SK-N-SH treated with all-trans-retinoic acid at 6 μM for 48 hours (cell line): ENCODE measurements around the gene ARF1.

Experiments used
- ATAC-seq: fragments of 200-7000 bp; cut with Tn5 transposase; 3 replicates; pipeline ENCODE4 v1.9.1; 2020; ENCODE audit warnings: mild to moderate bottlenecking, moderate library complexity
- ARNTL ChIP-seq: fragments of 450-650 bp; formaldehyde crosslinking; IDR thresholded peaks from 2 replicates; pipeline ENCODE4 v1.5.0; 2020; ENCODE audit warnings: low read depth, mild to moderate bottlenecking, moderate library complexity, borderline replicate concordance
- BACH2 ChIP-seq: fragments of 250-450 bp; sonication (Bioruptor Pico); IDR thresholded peaks from 2 replicates; pipeline ENCODE4 v1.9.0; 2021; ENCODE audit warnings: mild to moderate bottlenecking, borderline replicate concordance
- CSDC2 ChIP-seq: fragments of 250-450 bp; sonication (Bioruptor Pico); IDR thresholded peaks from 2 replicates; pipeline ENCODE4 v1.5.0; 2020; ENCODE audit warnings: mild to moderate bottlenecking, moderate library complexity
- ESRRG ChIP-seq: fragments of 250-450 bp; sonication (Bioruptor Pico); IDR thresholded peaks from 2 replicates; pipeline ENCODE4 v1.6.1; 2021; ENCODE audit warnings: mild to moderate bottlenecking
- GLIS3 ChIP-seq: fragments of 250-450 bp; sonication (Bioruptor Pico); IDR thresholded peaks from 2 replicates; pipeline ENCODE4 v1.5.0; 2020; ENCODE audit warnings: mild to moderate bottlenecking, moderate library complexity
- ISL1 ChIP-seq: fragments of 250-450 bp; sonication (Bioruptor Pico); IDR thresholded peaks from 2 replicates; pipeline ENCODE4 v2.1.2; 2022; ENCODE audit warnings: mild to moderate bottlenecking, moderate library complexity
- OSR1 ChIP-seq: fragments of 250-450 bp; sonication (Bioruptor Pico); IDR thresholded peaks from 2 replicates; pipeline ENCODE4 v1.8.0; 2022; ENCODE audit warnings: moderate library complexity, mild to moderate bottlenecking, inconsistent platforms
- RARB ChIP-seq: fragments of 250-450 bp; sonication (Bioruptor Pico); IDR thresholded peaks from 2 replicates; pipeline ENCODE4 v1.8.0; 2021; ENCODE audit warnings: mild to moderate bottlenecking, moderate library complexity
- SNAI2 ChIP-seq: fragments of 250-450 bp; sonication (Bioruptor Pico); IDR thresholded peaks from 2 replicates; pipeline ENCODE4 v1.5.0; 2020; ENCODE audit warnings: mild to moderate bottlenecking, moderate library complexity
- TCF4 ChIP-seq: fragments of 250-450 bp; sonication (Bioruptor Pico); IDR thresholded peaks from 2 replicates; pipeline ENCODE4 v1.8.0; 2021; ENCODE audit warnings: mild to moderate bottlenecking, moderate library complexity, borderline replicate concordance
- TOX ChIP-seq: fragments of 250-450 bp; sonication (Bioruptor Pico); IDR thresholded peaks from 2 replicates; pipeline ENCODE4 v1.8.0; 2021; ENCODE audit warnings: mild to moderate bottlenecking, moderate library complexity, borderline replicate concordance
- ZFP3 ChIP-seq: fragments of 250-450 bp; sonication (Bioruptor Pico); IDR thresholded peaks from 2 replicates; pipeline ENCODE4 v1.5.0; 2020; ENCODE audit warnings: mild to moderate bottlenecking, moderate library complexity
- ZFP30 ChIP-seq: fragments of 450-650 bp; formaldehyde crosslinking; IDR thresholded peaks from 2 replicates; pipeline ENCODE4 v1.5.0; 2022; ENCODE audit warnings: mild to moderate bottlenecking, moderate library complexity
- ZNF565 ChIP-seq: fragments of 450-650 bp; formaldehyde crosslinking; conservative IDR thresholded peaks from 2 replicates; pipeline ENCODE4 v1.5.0; 2020; ENCODE audit warnings: low read depth, mild to moderate bottlenecking, moderate library complexity
- ZNF70 ChIP-seq: fragments of 450-650 bp; formaldehyde crosslinking; IDR thresholded peaks from 2 replicates; pipeline ENCODE4 v1.5.0; 2020; ENCODE audit warnings: mild to moderate bottlenecking, moderate library complexity
- ZNF8 ChIP-seq: fragments of 450-650 bp; formaldehyde crosslinking; IDR thresholded peaks from 2 replicates; pipeline ENCODE4 v1.5.0; 2020; ENCODE audit warnings: mild to moderate bottlenecking, moderate library complexity
- TF ChIP-seq, protein P1 (sequence below): fragments of 250-450 bp; sonication (Bioruptor Pico); IDR thresholded peaks from 2 replicates; pipeline ENCODE4 v1.5.0; 2020; ENCODE audit warnings: mild to moderate bottlenecking, moderate library complexity
- TF ChIP-seq, protein P2 (sequence below): fragments of 250-450 bp; sonication (Bioruptor Pico); IDR thresholded peaks from 2 replicates; pipeline ENCODE4 v1.8.0; 2020; ENCODE audit warnings: mild to moderate bottlenecking, moderate library complexity, borderline replicate concordance
- TF ChIP-seq, protein P3 (sequence below): fragments of 250-450 bp; sonication (Bioruptor Pico); IDR thresholded peaks from 2 replicates; pipeline ENCODE4 v1.5.1; 2020; ENCODE audit warnings: low read depth, mild to moderate bottlenecking, moderate library complexity
- TF ChIP-seq, protein P4 (sequence below): fragments of 250-450 bp; sonication (Bioruptor Pico); IDR thresholded peaks from 2 replicates; pipeline ENCODE4 v1.8.0; 2021; ENCODE audit warnings: low read depth, mild to moderate bottlenecking, moderate library complexity, borderline replicate concordance

Gene ARF1

DNA sequence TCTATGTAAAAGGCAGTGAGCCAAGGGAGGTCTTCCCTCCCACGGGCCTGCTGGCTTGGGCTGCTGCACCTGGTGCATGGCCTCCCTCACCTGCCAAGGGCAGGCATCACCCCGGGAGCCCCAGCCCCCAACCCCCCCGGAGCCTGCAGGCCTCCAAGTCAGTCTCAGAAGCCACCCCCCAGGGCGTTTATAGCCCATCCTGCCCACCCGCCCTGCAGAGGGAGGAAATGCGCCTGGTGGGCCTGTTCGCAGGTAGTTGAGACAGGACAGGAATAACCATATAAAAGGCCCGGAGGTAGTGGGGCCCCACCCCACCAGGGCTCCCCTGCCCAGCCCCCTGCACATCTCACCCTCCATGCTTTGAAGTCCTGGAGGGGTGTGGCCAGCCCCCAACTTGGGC, 18.2 kb upstream of the ARF1 start:
- TF ChIP-seq TOX (CRISPR knock-in tag), result no peak
- TF ChIP-seq ARNTL, result no peak
- TF ChIP-seq ZNF70, result no peak
- no peak for TF ChIP-seq TCF4 (CRISPR knock-in tag)
- TF ChIP-seq OSR1, result no peak
- TF ChIP-seq, protein P1, sequence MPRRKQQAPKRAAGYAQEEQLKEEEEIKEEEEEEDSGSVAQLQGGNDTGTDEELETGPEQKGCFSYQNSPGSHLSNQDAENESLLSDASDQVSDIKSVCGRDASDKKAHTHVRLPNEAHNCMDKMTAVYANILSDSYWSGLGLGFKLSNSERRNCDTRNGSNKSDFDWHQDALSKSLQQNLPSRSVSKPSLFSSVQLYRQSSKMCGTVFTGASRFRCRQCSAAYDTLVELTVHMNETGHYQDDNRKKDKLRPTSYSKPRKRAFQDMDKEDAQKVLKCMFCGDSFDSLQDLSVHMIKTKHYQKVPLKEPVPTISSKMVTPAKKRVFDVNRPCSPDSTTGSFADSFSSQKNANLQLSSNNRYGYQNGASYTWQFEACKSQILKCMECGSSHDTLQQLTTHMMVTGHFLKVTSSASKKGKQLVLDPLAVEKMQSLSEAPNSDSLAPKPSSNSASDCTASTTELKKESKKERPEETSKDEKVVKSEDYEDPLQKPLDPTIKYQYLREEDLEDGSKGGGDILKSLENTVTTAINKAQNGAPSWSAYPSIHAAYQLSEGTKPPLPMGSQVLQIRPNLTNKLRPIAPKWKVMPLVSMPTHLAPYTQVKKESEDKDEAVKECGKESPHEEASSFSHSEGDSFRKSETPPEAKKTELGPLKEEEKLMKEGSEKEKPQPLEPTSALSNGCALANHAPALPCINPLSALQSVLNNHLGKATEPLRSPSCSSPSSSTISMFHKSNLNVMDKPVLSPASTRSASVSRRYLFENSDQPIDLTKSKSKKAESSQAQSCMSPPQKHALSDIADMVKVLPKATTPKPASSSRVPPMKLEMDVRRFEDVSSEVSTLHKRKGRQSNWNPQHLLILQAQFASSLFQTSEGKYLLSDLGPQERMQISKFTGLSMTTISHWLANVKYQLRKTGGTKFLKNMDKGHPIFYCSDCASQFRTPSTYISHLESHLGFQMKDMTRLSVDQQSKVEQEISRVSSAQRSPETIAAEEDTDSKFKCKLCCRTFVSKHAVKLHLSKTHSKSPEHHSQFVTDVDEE (CRISPR knock-in tag), result no peak
- TF ChIP-seq BACH2, result no peak
- no peak for TF ChIP-seq ZFP30
- no peak for TF ChIP-seq ESRRG
- TF ChIP-seq, protein P2, sequence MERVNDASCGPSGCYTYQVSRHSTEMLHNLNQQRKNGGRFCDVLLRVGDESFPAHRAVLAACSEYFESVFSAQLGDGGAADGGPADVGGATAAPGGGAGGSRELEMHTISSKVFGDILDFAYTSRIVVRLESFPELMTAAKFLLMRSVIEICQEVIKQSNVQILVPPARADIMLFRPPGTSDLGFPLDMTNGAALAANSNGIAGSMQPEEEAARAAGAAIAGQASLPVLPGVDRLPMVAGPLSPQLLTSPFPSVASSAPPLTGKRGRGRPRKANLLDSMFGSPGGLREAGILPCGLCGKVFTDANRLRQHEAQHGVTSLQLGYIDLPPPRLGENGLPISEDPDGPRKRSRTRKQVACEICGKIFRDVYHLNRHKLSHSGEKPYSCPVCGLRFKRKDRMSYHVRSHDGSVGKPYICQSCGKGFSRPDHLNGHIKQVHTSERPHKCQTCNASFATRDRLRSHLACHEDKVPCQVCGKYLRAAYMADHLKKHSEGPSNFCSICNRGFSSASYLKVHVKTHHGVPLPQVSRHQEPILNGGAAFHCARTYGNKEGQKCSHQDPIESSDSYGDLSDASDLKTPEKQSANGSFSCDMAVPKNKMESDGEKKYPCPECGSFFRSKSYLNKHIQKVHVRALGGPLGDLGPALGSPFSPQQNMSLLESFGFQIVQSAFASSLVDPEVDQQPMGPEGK (CRISPR knock-in tag), result no peak
- no peak for TF ChIP-seq GLIS3 (CRISPR knock-in tag)
- TF ChIP-seq ZNF8, result no peak
- TF ChIP-seq, protein P3, sequence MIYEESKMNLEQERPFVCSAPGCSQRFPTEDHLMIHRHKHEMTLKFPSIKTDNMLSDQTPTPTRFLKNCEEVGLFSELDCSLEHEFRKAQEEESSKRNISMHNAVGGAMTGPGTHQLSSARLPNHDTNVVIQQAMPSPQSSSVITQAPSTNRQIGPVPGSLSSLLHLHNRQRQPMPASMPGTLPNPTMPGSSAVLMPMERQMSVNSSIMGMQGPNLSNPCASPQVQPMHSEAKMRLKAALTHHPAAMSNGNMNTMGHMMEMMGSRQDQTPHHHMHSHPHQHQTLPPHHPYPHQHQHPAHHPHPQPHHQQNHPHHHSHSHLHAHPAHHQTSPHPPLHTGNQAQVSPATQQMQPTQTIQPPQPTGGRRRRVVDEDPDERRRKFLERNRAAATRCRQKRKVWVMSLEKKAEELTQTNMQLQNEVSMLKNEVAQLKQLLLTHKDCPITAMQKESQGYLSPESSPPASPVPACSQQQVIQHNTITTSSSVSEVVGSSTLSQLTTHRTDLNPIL (CRISPR knock-in tag), result no peak
- no peak for TF ChIP-seq SNAI2 (CRISPR knock-in tag)
- no peak for TF ChIP-seq ISL1 (CRISPR knock-in tag)
- TF ChIP-seq, all 23 proteins: peak for 0
- no peak for ATAC-seq

DNA sequence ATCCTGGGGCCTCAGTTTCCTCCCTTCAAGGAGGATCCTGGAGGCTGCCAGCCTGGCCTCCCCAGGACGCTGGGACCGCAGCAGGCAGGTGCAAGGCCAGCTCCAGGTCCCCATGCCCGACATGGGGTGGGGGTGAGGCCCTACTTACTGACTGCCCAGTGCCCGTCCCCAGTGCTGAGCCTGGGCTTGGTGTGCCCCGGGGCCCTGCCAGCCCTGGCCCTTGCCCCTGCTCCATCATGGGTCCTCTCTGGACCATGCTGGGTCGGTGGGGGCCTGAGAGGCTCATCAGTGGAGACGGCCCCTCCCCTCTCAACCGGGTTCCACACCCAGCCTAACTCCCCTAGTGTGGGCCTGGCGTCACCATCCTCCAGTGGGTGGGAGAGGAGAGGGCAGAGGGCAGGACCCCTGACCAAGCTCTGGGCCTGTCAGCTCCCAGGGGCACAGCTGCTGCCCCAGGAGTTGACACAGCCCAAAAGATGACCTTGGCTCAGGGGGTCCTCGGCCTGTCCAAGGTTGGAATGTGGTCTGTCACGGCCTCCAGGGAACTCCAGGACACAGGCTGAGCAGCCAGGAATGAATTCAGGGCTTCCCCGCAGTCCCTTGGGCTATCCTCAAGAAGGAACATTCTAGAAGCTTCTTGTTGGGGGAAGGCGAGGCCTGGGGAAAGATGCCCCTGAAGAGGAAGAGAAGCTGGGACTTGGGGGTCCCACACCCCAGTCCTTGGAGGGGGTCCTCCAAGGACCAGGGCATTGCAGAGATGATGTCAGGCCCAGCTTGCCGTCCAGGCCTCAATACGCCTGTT, 17.6 kb upstream of the ARF1 start:
- TF ChIP-seq, protein P4, sequence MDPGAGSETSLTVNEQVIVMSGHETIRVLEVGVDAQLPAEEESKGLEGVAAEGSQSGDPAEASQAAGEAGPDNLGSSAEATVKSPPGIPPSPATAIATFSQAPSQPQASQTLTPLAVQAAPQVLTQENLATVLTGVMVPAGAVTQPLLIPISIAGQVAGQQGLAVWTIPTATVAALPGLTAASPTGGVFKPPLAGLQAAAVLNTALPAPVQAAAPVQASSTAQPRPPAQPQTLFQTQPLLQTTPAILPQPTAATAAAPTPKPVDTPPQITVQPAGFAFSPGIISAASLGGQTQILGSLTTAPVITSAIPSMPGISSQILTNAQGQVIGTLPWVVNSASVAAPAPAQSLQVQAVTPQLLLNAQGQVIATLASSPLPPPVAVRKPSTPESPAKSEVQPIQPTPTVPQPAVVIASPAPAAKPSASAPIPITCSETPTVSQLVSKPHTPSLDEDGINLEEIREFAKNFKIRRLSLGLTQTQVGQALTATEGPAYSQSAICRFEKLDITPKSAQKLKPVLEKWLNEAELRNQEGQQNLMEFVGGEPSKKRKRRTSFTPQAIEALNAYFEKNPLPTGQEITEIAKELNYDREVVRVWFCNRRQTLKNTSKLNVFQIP, result no peak
- TF ChIP-seq, protein P1 (CRISPR knock-in tag), result no peak
- TF ChIP-seq RARB (no peak), ZNF8 (no peak), CSDC2 (CRISPR knock-in tag) (no peak), TOX (CRISPR knock-in tag) (no peak), ZFP30 (no peak), ZFP3 (CRISPR knock-in tag) (no peak), GLIS3 (CRISPR knock-in tag) (no peak), ZNF565 (CRISPR knock-in tag) (no peak), ISL1 (CRISPR knock-in tag) (no peak), OSR1 (no peak), BACH2 (no peak)
- TF ChIP-seq, protein P3 (CRISPR knock-in tag), result no peak
- TF ChIP-seq, protein P2 (CRISPR knock-in tag), result no peak
- no peak for ATAC-seq
